Upper lobe of right lung (tissue), 1 donor: ENCODE results near the gene FLT3. TPM values are rescaled to one million over a fixed set of nuclear protein-coding genes. Genes with fewer than 3 reads are reported as not detected.
"Not testable (repeated sequence)": the region's sequence is repeated elsewhere in the genome, so short reads cannot be mapped to it uniquely, and the experiment has no call there.

ENCODE experiments used
- ATAC-seq: fragments of 200-7000 bp; cut with Tn5 transposase; one replicate; pipeline ENCODE4 v1.9.1; 2020; ENCODE audit warnings: mild to moderate bottlenecking, moderate library complexity
- DNase-seq: peaks from one replicate; pipeline ENCODE4 v3.0.0-alpha.2; 2020
- H3K27ac ChIP-seq: fragments of 200-600 bp; one replicate; pipeline ENCODE4 v1.8.0; 2022
- H3K27me3 ChIP-seq: fragments of 200-600 bp; one replicate; pipeline ENCODE4 v1.8.0; 2022; ENCODE audit warnings: mild to moderate bottlenecking
- H3K36me3 ChIP-seq: fragments of 200-600 bp; one replicate; pipeline ENCODE4 v1.8.0; 2022
- H3K4me1 ChIP-seq: fragments of 200-600 bp; one replicate; pipeline ENCODE4 v1.8.0; 2022
- H3K4me3 ChIP-seq: fragments of 200-600 bp; one replicate; pipeline ENCODE4 v1.8.0; 2022; ENCODE audit warnings: mild to moderate bottlenecking
- H3K9me3 ChIP-seq: fragments of 200-600 bp; one replicate; pipeline ENCODE4 v1.8.0; 2022
- CTCF ChIP-seq: fragments of 200-600 bp; IDR thresholded peaks from one replicate; pipeline ENCODE4 v1.8.0; 2022; ENCODE audit warnings: antibody characterized with exemption
- intact Hi-C: fragments of 100-400 bp; cut with DNase I; formaldehyde crosslinking; loops from one replicate; pipeline ENCODE4 v1.11.0; 2022
- total RNA-seq: library from RNA; stranded (reverse); fragmentation: NEBNext Ultra II Directional; extraction: Animal tissue kit (Norgen Biotek cat#: 25700); gene quantifications from one replicate; pipeline ENCODE4 v1.2.1, GENCODE V29; 2021
- donor health status: DM: no; HTN: yes; CAD: no; lungs with severe emphysema.

Gene FLT3
- total RNA-seq, 1 donor from 2014 or later: 1.1 TPM

- ATAC-seq: no peak
- Histone ChIP-seq H3K36me3 (no peaks in the 10 kb centered on the region), H3K27ac (no peak overlapping the region), H3K27me3 (peaks cover 68% of the 10 kb centered on the region), H3K4me1 (peaks cover 6% of the 10 kb centered on the region), H3K9me3 (no peaks in the 10 kb centered on the region), H3K4me3 (no peak overlapping the region)
- no peak for TF ChIP-seq CTCF
- intact Hi-C loops: no loop called here
- DNase-seq: no peak
Measured at GRCh38 chr13:28097503-28097902, 2.9 kb downstream of the FLT3 start.

GRCh38 chr13:28094306-28094705 is 6.1 kb downstream of the FLT3 start:
- Histone ChIP-seq H3K9me3 (no peaks in the 10 kb centered on the region), H3K4me1 (no peaks in the 10 kb centered on the region), H3K27me3 (peaks cover 36% of the 10 kb centered on the region), H3K27ac (no peak overlapping the region), H3K4me3 (no peak overlapping the region), H3K36me3 (no peaks in the 10 kb centered on the region)
- intact Hi-C loops: no loop called here
- TF ChIP-seq CTCF: no peak
- DNase-seq: no peak
- ATAC-seq: no peak

- DNase-seq: no peak
- H3K36me3 ChIP-seq: no peaks in the 10 kb centered on the region
- peaks cover 32% of the 10 kb centered on the region for H3K27me3 ChIP-seq
- intact Hi-C loops: no loop called here
- H3K4me1 ChIP-seq: no peaks in the 10 kb centered on the region
- H3K9me3 ChIP-seq: no peaks in the 10 kb centered on the region
- H3K27ac ChIP-seq: no peak overlapping the region
- H3K4me3 ChIP-seq: no peak overlapping the region
- TF ChIP-seq CTCF: no peak
- no peak for ATAC-seq
Measured at GRCh38 chr13:28093881-28094280, 6.5 kb downstream of the FLT3 start.

- no peak for TF ChIP-seq CTCF
- ATAC-seq (no peak), DNase-seq (no peak)
- Histone ChIP-seq H3K36me3 (no peaks in the 10 kb centered on the region), H3K4me1 (no peaks in the 10 kb centered on the region), H3K9me3 (no peaks in the 10 kb centered on the region), H3K27me3 (peaks cover 17% of the 10 kb centered on the region), H3K27ac (no peak overlapping the region), H3K4me3 (no peak overlapping the region)
- intact Hi-C loops: no loop called here
Measured at GRCh38 chr13:28092431-28092830, 7.9 kb downstream of the FLT3 start.

- intact Hi-C loops: no loop called here
- no peak for DNase-seq
- Histone ChIP-seq H3K4me3 (no peak overlapping the region), H3K27me3 (no peaks in the 10 kb centered on the region), H3K36me3 (no peaks in the 10 kb centered on the region), H3K9me3 (no peaks in the 10 kb centered on the region), H3K4me1 (no peaks in the 10 kb centered on the region), H3K27ac (no peak overlapping the region)
- ATAC-seq: no peak
- TF ChIP-seq CTCF: no peak
Measured at GRCh38 chr13:28089065-28089464, 11.3 kb downstream of the FLT3 start.

GRCh38 chr13:28077820-28078219 is 22.6 kb downstream of the FLT3 start:
- H3K27ac ChIP-seq, H3K4me1 ChIP-seq, DNase-seq, H3K27me3 ChIP-seq, H3K9me3 ChIP-seq, H3K4me3 ChIP-seq, ATAC-seq, H3K36me3 ChIP-seq, intact Hi-C loops: not testable (repeated sequence)
